Sigmoid colon (tissue), 4 donors: ENCODE results near the gene ETV1.

ENCODE experiments used
- EP300 ChIP-seq, 4 donors: sonication (generic); formaldehyde crosslinking; IDR thresholded peaks; one replicate each; pipeline ENCODE4 v1.6.1; 2017; ENCODE audit warnings: antibody characterized with exemption in 4 of 4
- POLR2A ChIP-seq, 2 donors: fragments of 450-650 bp; IDR thresholded peaks; one replicate each; pipeline ENCODE4 v1.6.1; 2016; ENCODE audit warnings: antibody characterized with exemption in 2 of 2, mild to moderate bottlenecking in 2 of 2, moderate library complexity in 2 of 2
- POLR2AphosphoS5 ChIP-seq, 4 donors: sonication (generic); formaldehyde crosslinking; IDR thresholded peaks; one replicate each; pipeline ENCODE4 v1.6.1; 2017; ENCODE audit warnings: antibody characterized with exemption in 4 of 4
- TF ChIP-seq, protein P1 (sequence below), 4 experiments: fragments of 450-650 bp in 3 of 4; fragments of 200-600 bp in 1 of 4; IDR thresholded peaks; one replicate each; pipeline ENCODE4 v1.5.1; 2016 to 2019; ENCODE audit warnings: antibody characterized with exemption in 4 of 4, mild to moderate bottlenecking in 3 of 4, moderate library complexity in 2 of 4

DNA sequence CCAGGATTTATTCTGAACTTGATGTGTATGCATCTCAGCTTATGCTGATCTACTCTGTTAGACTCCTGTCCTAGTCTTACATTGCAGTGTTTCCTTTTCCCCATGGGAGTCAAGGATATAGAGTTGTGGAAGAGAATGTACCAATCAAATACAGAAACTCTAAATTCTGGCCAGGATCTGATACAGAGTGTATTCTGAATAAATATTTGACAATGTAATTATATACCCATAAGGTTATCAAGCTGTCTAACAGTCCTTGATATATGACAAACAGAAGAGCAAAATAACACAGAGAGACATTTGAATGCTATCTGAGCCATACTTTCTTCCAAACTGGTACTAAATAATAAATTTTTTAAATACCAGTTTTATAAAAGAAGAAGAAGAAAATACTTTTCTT, 116.8 kb downstream of the ETV1 start:
- TF ChIP-seq POLR2A (IDR thresholded peaks at IDR 0.05) = no peak
- TF ChIP-seq, protein P1, sequence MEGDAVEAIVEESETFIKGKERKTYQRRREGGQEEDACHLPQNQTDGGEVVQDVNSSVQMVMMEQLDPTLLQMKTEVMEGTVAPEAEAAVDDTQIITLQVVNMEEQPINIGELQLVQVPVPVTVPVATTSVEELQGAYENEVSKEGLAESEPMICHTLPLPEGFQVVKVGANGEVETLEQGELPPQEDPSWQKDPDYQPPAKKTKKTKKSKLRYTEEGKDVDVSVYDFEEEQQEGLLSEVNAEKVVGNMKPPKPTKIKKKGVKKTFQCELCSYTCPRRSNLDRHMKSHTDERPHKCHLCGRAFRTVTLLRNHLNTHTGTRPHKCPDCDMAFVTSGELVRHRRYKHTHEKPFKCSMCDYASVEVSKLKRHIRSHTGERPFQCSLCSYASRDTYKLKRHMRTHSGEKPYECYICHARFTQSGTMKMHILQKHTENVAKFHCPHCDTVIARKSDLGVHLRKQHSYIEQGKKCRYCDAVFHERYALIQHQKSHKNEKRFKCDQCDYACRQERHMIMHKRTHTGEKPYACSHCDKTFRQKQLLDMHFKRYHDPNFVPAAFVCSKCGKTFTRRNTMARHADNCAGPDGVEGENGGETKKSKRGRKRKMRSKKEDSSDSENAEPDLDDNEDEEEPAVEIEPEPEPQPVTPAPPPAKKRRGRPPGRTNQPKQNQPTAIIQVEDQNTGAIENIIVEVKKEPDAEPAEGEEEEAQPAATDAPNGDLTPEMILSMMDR (IDR thresholded peaks at IDR 0.05) = no peak
- no peak for TF ChIP-seq POLR2AphosphoS5 (IDR thresholded peaks at IDR 0.05)
- no peak for TF ChIP-seq EP300 (IDR thresholded peaks at IDR 0.05)
